Anterior cingulate cortex (tissue), 58 donors: ENCODE data around the gene SGMS1.
"Not testable (repeated sequence)": the region's sequence is repeated elsewhere in the genome, so short reads cannot be mapped to it uniquely, and the experiment has no call there.

Experiments used
- DNase-seq, 58 donors: peaks; one replicate each; lab custom pipeline; 2025; lab: John Stamatoyannopoulos, UW

SGMS1 gene

DNA sequence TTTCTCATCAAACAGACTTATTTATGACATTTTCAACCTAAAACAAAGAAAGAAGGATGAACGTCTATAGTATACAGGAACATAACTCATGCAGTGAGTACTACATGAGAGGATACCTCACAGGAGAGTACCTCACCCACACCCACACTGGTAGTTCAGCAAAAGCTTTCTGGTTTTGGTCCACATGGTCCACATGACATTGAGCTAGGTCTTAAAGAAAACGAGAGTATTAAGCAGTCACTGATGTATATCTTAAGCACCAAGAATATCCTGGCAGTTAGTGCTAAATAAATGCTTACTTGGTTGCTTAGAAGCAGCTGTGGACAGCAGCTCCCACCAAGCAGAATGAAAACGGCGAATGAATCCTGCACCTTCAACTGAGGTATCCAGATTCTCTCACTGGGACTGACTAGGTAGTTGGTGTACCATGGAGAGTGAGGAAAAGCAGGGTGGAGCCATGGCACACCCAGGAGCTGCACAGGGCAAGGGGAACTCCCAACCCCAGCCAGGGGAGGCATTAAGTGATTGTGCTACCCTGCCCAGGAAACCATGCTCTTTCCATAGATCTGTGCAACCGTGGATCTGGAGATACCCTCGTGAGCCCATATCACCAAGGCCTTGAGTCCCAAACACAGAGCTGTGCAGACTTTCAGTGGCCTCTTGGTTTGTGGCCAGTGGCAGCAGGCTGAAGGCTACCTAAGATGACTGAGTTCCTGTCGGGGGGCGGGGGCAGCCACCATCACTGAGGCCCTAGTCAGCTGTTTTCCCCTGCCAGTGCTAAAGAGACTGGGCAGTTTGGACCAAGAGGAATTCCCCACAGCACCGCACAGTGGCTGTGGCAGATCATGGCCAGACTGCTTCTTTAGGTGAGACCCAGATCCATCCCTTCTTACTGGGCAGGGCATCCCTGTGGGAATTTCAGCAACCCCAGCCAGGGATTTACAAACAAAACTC lies 143.4 kb downstream of the SGMS1 start:
- no peak for DNase-seq

DNA sequence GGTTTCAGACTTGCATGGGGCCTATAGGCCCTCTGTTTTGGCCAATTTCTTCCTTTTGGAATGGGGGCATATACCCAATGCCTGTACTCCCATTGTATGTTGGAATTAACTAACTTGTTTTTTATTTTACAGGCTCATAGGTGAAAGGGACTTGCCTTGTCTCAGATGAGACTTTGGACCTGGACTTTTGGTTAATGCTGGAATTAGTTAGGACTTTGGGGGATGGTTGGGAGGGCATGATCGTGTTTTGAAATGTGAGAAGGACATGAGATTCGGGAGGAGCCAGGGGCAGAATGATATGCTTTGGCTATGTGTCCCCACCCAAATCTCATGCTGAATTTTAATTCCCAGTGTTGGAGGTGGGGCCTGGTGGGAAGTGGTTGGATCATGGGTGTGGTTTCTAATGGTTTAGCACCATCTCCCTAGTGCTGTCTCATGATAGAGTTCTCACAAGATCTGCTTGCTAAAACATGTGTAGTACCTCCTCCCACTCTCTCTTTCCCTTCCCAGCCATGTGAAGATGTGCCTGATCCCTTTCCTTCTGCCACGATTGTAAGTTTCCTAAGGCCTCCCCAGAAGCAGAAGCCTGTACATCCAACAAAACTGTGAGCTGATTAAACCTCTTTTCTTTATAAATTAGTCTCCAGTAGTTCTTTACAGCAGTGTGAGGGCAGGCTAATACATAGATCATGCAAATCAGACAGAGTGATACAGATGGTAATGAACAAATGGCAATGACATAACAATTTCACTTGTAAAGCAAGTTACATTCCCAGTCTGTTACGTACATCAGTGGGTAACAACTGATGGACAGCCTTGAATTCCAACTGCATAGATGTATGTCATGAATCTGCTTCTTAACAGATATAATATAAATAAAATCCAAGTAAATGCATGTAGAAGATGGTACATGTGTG lies 146.2 kb downstream of the SGMS1 start:
- no peak for DNase-seq

DNA sequence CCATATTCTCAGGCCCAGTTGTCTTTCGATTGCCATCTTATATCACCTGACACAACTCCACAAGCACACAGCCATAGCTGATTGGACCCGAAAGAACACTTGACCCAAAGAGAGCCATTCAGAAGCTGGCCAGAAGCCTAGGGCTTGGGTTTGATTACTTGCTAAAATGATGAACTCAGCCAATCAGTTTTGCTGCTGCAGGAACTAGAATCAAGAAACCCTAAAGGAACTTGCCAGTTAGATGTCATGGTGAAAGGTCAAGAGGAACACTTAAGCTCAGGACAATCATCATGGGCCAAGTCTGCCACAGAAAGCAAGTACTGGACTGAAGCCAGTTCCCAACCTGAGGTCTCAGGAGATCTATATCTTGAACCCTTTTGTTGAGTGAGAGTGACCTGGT lies 150.0 kb downstream of the SGMS1 start:
- DNase-seq: no peak

DNA sequence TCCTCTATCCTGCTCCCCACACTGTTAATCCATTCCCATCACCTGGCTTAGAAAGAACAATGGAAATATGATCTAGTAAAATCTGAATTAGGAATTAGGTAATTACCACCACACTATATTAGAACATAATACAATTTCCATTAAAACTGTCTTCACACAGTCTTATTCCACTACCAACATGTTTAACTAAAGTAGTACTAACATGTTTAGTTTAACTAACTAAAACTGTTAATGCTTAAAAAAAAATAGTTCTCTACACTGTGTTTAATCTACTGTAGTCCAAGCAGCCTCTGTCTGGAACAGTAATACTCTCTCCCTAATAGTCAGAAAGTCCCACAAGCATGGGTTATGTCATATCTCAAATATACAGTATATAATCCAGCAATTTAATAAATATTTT lies 150.8 kb downstream of the SGMS1 start:
- no peak for DNase-seq

DNA sequence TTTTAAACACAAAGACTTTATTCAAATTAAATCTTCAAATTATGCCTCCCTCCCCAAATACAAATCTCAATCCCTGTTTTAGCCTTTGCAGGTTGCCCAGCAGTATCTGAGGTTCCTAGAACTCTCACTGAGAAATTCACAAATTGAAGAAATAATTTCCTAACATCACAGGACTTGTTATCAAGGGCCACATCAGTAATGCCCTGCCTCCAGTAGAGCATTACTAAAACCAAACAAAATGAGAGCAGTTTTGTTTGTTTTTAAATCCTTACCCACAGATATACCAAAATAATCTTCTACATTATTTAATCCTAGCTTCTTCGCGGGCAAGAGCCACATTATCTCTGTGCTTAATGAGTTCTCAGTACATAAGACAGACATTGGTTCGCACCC lies 152.2 kb downstream of the SGMS1 start:
- no peak for DNase-seq

DNA sequence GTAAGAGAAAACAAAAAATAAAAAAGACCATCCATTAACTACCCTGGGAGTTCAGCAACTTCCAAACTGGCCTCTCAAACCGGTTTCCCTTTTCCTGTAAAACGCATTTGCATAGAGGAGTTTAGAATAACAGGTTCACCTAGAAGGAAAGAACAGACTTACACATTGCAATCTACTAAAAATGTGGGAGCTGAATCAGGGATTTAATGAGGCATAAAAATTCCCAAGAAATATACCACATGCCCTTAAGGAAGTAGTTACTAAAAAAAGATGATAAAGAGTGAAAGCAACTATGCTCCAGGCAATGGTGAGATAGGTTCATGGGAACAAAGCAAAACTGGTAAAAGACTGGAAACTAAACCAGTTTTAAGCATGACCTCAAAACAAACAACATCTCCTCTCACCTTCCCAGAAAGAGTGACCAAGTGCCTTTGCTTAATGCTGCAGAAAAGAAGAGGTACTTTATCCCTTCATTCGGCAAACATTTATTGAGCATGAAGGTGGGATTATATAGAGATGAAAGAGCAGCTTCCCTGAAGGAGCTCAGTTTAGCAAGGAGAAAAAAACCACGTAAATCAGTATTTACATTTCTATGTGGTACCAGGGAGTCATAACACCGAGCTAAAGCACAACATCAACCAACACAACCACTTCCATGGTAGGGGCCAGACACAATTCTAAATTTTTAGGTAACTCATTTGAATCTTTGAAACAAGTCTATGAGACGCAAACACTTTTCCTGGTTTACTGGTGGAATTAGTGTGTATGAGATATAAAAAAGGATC lies 152.8 kb downstream of the SGMS1 start:
- no peak for DNase-seq

DNA sequence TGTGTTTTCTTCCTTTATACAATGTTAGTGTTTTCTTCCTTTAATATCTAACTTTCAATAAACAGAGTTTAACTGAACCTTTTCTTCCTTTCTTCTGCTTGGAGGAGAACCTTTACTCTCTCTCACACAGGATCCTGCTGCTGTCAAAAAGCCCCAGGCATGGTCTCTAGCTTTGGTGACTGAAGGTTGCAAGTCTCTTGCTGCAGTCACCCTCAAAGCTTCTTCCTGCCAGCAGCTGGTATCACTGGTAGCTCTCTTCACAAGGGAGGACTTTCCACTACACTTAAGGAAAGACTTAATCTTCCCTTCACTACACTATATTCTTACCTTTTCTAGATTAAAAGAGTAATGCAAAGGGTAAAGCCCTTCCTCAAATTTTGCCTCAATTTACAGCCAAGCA lies 153.4 kb downstream of the SGMS1 start:
- no peak for DNase-seq

DNA sequence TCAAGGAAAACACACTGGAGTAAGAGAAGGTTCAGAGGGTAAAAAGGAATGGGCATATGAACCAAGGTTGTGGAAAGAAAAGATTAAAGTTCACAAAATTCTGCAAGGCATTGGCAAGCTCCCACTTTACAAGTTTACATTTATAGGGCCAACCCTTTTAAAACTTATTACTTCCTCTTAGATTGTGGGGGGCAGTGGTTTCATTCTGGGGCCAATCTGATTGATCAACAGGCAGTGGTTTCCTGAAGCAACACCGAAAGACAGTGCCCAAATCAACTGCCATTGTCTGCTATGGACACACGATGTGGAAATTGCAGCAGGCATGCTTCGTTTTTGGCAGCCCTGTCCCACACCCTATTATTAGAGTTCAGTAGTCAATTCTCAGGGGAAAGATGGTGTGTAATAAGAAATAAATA lies 154.0 kb downstream of the SGMS1 start:
- no peak for DNase-seq

DNA sequence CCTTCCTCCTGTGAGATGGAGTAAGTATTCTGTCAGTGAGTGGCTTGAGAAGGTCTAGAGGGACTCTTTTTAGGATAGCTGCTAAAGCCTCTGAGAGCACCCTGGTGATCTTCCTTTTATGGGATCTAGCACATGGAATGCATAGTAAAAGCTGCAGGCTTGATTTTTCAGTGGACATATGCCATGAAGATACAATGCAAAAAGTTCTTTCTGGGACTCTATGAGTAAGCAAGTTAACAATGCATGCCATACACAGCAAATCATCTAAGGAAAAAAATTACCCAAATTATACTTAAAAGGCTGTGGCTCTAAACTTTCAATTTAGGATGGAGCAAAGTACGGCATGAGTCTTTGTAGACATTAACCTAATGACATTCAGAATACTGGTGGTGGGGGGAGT lies 154.5 kb downstream of the SGMS1 start:
- no peak for DNase-seq

DNA sequence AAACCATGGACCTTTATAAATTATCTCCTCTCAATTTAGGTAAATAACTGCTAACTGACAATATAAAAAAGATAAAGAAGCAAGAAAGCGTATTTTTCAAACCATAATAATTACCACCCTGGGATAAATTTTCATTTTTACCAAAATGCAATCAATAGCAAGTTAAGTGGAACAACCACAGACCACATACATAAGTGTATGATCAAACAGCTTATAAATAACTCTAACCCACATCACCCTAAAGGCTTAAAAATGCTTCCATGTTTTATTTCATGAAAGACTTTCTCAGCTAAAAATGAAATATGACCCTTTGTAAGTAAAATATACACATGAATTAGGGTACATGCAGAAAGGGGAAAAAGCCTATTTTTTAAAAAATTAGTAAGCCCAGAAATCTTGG lies 156.5 kb downstream of the SGMS1 start:
- no peak for DNase-seq

DNA sequence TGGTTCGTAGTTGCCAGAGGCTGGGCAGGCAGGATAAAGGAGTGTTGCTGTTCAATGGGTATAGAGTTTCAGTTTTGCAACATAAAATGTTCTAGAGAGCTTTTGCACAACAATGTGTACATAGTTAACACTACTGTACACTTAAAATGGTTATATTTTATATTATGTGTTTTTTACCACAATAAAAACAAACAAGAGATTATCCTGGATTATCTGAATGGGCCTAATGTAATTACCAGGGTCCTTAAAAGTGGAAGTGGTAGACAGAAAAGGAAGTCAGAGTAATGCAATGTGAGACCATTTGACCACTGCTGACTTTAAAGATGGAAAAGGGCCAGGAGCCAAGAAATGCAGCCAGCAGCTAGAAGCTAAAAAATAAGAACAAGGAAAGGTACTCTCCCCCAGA lies 159.7 kb downstream of the SGMS1 start:
- DNase-seq: peak in 1 of 58 donors; percentile 5

DNA sequence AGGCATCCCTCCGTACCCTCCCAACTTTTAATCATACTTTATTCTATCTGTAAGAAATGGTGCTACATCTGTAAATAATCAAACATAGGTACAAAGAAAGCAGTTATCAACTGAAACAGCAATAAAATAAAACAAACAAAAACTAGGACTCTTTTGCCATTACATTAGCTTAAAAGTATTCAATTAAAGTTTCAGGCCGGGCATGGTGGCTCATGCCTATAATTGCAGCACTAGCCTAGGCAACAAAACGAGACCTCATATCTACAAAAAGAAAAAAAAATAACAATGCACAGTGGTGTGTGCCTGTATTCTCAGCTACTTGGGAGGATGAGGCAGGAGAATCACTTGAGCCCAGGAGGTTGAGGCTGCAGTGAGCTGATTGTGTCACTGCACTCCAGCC lies 161.9 kb downstream of the SGMS1 start:
- no peak for DNase-seq

DNA sequence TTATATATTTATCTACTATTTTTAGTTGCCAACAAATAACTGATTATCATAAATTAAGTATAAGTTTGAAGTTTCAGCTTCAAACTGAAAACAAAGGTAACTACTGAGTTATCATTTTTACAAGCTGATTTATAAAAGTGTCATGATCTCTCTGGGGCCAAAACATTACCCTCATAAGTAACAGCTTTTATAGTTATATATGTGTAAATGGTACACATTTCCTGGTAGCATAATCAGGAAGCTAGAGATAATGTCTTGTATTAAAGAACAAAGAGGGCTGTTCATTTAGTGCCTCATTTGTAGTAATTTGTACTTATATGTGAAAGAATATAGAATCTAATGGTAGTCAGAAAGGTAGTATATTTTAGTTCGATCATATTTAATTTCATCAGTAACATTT lies 162.6 kb downstream of the SGMS1 start:
- DNase-seq: no peak

DNA sequence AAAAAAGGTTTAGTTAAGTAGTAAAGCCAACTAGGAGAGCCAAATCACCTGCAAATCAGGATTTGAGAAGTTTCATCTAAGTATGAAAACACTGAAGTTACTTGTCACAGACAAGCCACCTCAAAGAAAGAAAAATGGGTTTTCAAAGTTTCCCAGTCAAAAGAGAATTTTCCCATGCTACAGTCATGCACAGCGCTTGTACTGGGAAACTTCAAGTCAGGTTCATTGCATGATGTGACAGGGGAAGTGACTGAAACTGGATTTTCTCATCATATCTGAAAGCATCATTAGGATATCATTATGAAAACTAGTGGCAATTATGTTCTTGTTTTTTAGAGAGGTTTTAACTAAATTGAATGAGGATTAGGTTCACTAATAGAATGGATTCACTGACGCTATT lies 167.0 kb downstream of the SGMS1 start:
- no peak for DNase-seq

DNA sequence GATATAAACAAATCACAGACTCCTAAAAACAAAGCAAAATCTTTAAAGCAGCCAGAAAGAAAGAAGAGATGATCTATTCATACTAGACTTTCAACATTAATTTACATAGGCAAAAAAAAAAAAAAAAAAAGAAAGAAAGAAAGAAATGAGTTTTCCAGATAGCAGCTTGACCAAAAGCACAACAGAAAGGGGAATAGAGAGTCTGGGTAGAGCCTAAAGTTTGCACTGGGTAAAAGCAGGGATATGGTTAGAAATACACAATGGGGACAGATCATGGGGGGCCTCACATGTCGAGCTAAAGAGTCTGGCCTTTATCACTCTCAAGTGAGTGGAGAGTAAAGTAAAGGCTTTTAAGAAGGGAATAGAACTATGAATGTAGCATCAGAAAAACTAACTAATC lies 169.8 kb downstream of the SGMS1 start:
- DNase-seq: no peak

DNA sequence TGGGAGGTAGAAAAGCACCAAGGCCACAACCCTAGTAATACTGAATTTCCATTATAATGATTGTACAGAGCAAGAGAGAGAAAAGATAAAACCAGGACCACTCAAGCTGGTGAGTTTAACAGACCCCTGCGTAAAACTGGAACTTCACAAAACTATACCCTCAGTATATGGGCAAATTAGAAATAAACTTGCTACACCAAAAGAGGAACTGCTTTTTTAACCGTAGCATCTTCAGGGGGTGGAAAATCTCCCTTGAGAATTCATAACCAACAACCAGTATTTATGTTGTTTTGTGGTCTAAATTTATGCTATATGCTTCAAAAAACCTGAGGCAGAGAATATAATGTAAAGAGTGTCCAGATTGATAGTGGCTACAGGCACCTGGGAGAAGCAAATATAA lies 171.2 kb downstream of the SGMS1 start:
- DNase-seq: no peak

DNA sequence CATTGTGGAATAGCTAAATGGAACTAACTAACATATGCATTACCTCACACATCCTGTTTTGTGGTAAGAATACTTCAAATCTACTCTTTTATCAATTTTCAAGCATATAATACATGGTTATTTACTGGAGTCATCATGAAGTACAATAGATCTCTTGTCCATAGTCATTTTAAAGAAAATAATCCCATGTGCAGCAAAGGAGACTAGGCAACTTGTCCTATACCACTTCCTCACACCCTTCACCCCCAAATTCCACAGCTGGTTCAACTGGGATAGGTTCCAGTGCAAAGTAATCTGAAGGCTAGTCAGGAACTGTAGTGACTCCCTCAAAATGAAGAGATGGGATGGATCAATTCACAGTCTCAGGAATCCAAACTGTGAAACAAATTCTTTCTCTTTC lies 176.1 kb downstream of the SGMS1 start:
- no peak for DNase-seq

DNA sequence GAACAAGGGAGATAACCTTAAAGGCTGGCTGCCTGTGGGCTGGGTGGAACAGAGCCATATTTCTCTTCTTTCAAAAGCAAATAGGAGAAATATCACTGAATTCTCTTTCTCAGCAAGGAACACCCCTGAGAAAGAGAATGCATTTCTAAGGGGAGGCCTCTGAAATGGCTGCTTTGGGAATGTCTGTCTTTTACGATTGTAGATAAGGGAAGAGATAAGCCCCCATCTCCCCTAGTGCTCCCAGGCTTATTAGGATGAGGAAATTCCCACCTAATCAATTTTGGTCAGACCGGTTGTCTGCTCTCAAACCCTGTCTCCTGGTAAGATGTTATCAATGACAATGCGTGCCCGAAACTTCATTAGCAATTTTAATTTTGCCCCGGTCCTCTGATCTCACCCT lies 178.0 kb downstream of the SGMS1 start:
- DNase-seq: not testable (repeated sequence)

DNA sequence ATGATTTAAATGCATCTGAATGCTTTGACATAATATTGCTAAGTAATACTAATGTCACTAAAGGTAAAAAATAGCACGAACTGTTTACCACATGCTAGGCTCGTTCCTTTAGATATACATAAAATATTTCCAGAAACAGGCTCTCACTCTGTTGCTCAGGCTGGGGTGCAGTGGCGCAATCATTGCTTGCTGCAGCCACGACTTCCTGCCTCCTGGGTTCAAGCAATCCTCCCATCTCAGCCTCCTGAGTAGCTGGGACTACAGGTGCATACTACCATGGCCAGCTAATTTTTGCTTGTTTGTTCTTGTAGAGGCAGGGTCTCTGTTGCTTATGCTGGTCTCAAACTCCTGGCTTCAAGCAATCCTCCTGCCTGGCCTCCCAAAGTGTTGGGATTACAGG lies 183.3 kb downstream of the SGMS1 start:
- no peak for DNase-seq

DNA sequence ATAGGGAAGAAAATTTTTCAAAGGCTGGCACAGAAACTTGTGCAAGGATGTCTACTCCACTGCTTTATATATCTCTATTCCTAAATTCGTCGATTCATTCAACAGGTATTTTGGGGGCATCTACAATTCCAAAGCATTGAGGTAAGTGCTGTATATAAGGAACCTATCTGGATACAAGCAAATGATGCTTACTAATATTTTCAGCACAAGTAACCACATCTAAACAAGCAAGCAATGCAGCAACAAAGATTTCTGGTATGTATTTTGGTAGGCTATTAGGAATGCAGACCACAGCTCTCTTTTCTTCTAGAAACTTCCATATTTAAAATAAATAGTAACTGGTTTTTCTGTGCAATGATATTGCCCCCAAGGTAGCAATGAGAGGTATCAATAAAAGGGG lies 183.9 kb downstream of the SGMS1 start:
- DNase-seq: no peak

DNA sequence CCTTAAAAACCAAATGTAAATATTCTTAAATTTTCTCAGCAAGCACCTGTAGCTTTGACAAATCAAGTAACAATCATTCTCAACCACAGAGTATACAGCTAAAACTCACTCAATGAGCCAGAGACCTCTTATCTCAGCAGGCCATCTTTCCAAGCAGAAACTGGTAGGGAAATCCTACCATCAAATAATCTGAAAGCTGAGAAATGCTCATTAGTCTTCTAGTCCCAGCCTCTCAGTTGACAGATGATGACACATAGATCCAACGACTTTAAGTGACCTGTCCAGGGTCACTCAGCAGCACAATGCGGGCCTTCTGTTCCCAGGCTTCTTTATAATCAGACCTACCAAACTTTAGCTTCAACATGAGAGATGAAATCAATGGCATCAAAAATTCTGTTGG lies 184.6 kb downstream of the SGMS1 start:
- DNase-seq: no peak
